Aorta (tissue), 5 donors: ENCODE measurements around the gene FAM53A. TPM values are rescaled to one million over a fixed set of nuclear protein-coding genes. Genes with fewer than 3 reads are reported as not detected.

Source experiments
- ATAC-seq: fragments of 200-7000 bp; cut with Tn5 transposase; one replicate; pipeline ENCODE4 v1.9.1; 2022; ENCODE audit warnings: moderate library complexity; ENCODE audit not compliant: low FRiP score
- DNase-seq, 2 donors: peaks; one replicate each; pipeline ENCODE4 v3.0.0-alpha.2; 2020
- H3K27ac ChIP-seq, 2 donors: one replicate each; pipeline ENCODE4 v1.5.1; 2013; ENCODE audit warnings: low read length in 2 of 2, mild to moderate bottlenecking in 2 of 2, moderate library complexity in 2 of 2, control low read depth in 1 of 2, inconsistent platforms in 1 of 2, low read depth in 1 of 2
- H3K27me3 ChIP-seq, 2 donors: one replicate each; pipeline ENCODE4 v1.6.1; 2013; ENCODE audit warnings: control low read depth in 1 of 2, low read length in 1 of 2, mild to moderate bottlenecking in 1 of 2, moderate library complexity in 1 of 2; ENCODE audit not compliant: insufficient read depth in 2 of 2, control insufficient read depth in 1 of 2
- H3K36me3 ChIP-seq, 2 donors: one replicate each; pipeline ENCODE4 v1.6.1; 2013; ENCODE audit warnings: control low read depth in 1 of 2, low read length in 1 of 2, mild to moderate bottlenecking in 1 of 2; ENCODE audit not compliant: insufficient read depth in 2 of 2, control insufficient read depth in 1 of 2
- H3K4me1 ChIP-seq, 2 donors: one replicate each; pipeline ENCODE4 v1.6.1; 2013; ENCODE audit warnings: low read length in 2 of 2, control low read depth in 1 of 2, mild to moderate bottlenecking in 1 of 2, moderate library complexity in 1 of 2; ENCODE audit not compliant: insufficient read depth in 2 of 2, control insufficient read depth in 1 of 2
- H3K4me3 ChIP-seq, 2 donors: one replicate each; pipeline ENCODE4 v1.5.1; 2013; ENCODE audit warnings: low read length in 2 of 2, control low read depth in 1 of 2, mild to moderate bottlenecking in 1 of 2
- H3K9me3 ChIP-seq: one replicate; pipeline ENCODE4 v1.6.1; 2013; ENCODE audit warnings: mild to moderate bottlenecking, low read length; ENCODE audit not compliant: control insufficient read depth
- WGBS, 2 donors: extraction: QIAGEN DNeasy Blood & Tissue Kit; methylation state at CpG; one replicate each; pipeline ENCODE4 v1.1.7; 2013; 5-methylcytosine and 5-hydroxymethylcytosine counted together
- intact Hi-C, 2 donors: fragments of 100-400 bp; cut with DNase I; formaldehyde crosslinking; loops; one replicate each; pipeline versions ENCODE4 v1.14.2 to v1.15.0; 2022
- polyA plus RNA-seq, 2 donors: library from polyadenylated mRNA; stranded (reverse); fragments of 200-250 nt; gene quantifications; one replicate each; pipeline ENCODE4 v1.2.3, GENCODE V29; 2013
- total RNA-seq, 2 donors: library from RNA; stranded (reverse); fragmentation: NEBNext Ultra II Directional; extraction: Animal tissue kit (Norgen Biotek cat#: 25700); gene quantifications; one replicate each; pipeline ENCODE4 v1.2.1, GENCODE V29; 2021
- donor health status: healthy with polysubstance abuse.
- donor health status: Bipolar disorder and iron deficiency.
- donor health status: DM: no; HTN: no; CAD: no.
- donor health status: DM: no; HTN: no; CAD: no.
- donor health status: DM: yes; HTN: yes; CAD: no.

The FAM53A gene
- total and polyA plus RNA-seq, 4 donors, result 0.77 to 1.9 (median 1.5) TPM; not detected in 1

GRCh38 chr4:1725521-1725920 is 41.4 kb upstream of the FAM53A start:
- Histone ChIP-seq H3K9me3 (no peaks in the 10 kb centered on the region), H3K36me3 (no peaks in the 10 kb centered on the region), H3K27ac (no peak overlapping the region), H3K27me3 (no peaks in the 10 kb centered on the region), H3K4me1 (no peaks in the 10 kb centered on the region), H3K4me3 (no peak overlapping the region)
- intact Hi-C loops, result loop anchor here in 1 of 2 donors (10.0 kb wide), 1 partner anchor 371 kb away; no protein-coding TSS in a partner anchor
- DNase-seq (peak; percentile 40 to 63), ATAC-seq (no peak)
- 86 to 89% methylated on average over 10 of the region's 10 CpGs for WGBS, 2 donors

- Histone ChIP-seq H3K27ac (no peak overlapping the region), H3K4me3 (no peak overlapping the region), H3K36me3 (no peaks in the 10 kb centered on the region), H3K4me1 (no peaks in the 10 kb centered on the region), H3K9me3 (no peaks in the 10 kb centered on the region), H3K27me3 (no peaks in the 10 kb centered on the region)
- DNase-seq (peak in 1 of 2 donors; percentile 20), ATAC-seq (no peak)
- intact Hi-C loops, result loop anchor here (5.0 to 10.0 kb wide), 2 partner anchors 141 to 368 kb away; no protein-coding TSS in a partner anchor
- 78 to 82% methylated on average over 12 of the region's 12 CpGs for WGBS, 2 donors
These were observed 39.2 kb upstream of the FAM53A start for GRCh38 chr4:1723131-1723801.

GRCh38 chr4:1722551-1723118 is 38.5 kb upstream of the FAM53A start:
- ATAC-seq, result no peak
- Histone ChIP-seq H3K4me1 (no peaks in the 10 kb centered on the region), H3K4me3 (no peak overlapping the region), H3K27me3 (no peaks in the 10 kb centered on the region), H3K9me3 (no peaks in the 10 kb centered on the region), H3K27ac (no peak overlapping the region), H3K36me3 (peaks cover 0 to under 1% of the 10 kb centered on the region in 2 donors)
- DNase-seq, result peak in 1 of 2 donors; percentile 72
- intact Hi-C loops, result loop anchor here (5.0 to 10.0 kb wide), 2 partner anchors 140 to 368 kb away; no protein-coding TSS in a partner anchor
- 52 to 61% methylated on average over 18 of the region's 18 CpGs for WGBS, 2 donors

- WGBS, 2 donors, result 4 to 10% methylated on average over 29 to 61 of the region's 61 CpGs
- H3K4me1 ChIP-seq, result no peaks in the 10 kb centered on the region
- no peak overlapping the region for H3K27ac ChIP-seq
- intact Hi-C loops, result loop anchor here (5.0 to 10.0 kb wide), 2 partner anchors 140 to 367 kb away; no protein-coding TSS in a partner anchor
- no peaks in the 10 kb centered on the region for H3K27me3 ChIP-seq
- ATAC-seq (no peak), DNase-seq (peak in 1 of 2 donors; percentile 75)
- H3K4me3 ChIP-seq, result peak overlapping the region in 1 of 2 donors; percentile 34
- no peaks in the 10 kb centered on the region for H3K9me3 ChIP-seq
- H3K36me3 ChIP-seq, result peaks cover 0 to 2% of the 10 kb centered on the region in 2 donors
These were observed 37.8 kb upstream of the FAM53A start for GRCh38 chr4:1721666-1722550.

GRCh38 chr4:1721003-1721665 is 37.0 kb upstream of the FAM53A start, which contains the start of the genes TACC3 and TMEM129:
TACC3 (plus strand) TSS chr4:1721521; CDS start chr4:1723422, 1,901 bp downstream.
TMEM129 (minus strand) TSS chr4:1721323; CDS start chr4:1720837, 486 bp downstream.
- Histone ChIP-seq H3K4me3 (peak within 1 kb of the TSS; percentile 34 to 39), H3K9me3 (no peaks in the 10 kb centered on the region), H3K27ac (peak within 1 kb of the TSS in 1 of 2 donors; percentile 86), H3K4me1 (no peaks in the 10 kb centered on the region), H3K36me3 (peaks cover 0 to 2% of the 10 kb centered on the region in 2 donors), H3K27me3 (no peaks in the 10 kb centered on the region)
- ATAC-seq (peak; percentile 93), DNase-seq (peak; percentile 95)
- WGBS, 2 donors, result 0% methylated on average over 57 to 83 of the region's 83 CpGs
- intact Hi-C loops, result loop anchor here (5.0 to 10.0 kb wide), 2 partner anchors 139 to 366 kb away; no protein-coding TSS in a partner anchor

GRCh38 chr4:1720163-1720983 is 36.3 kb upstream of the FAM53A start:
- 1% methylated on average over 60 to 79 of the region's 79 CpGs for WGBS, 2 donors

GRCh38 chr4:1718095-1718850 is 34.2 kb upstream of the FAM53A start:
- 85 to 86% methylated on average over 31 of the region's 31 CpGs for WGBS, 2 donors
- ATAC-seq (no peak), DNase-seq (peak in 1 of 2 donors; percentile 63)
- Histone ChIP-seq H3K36me3 (peaks cover 0 to 2% of the 10 kb centered on the region in 2 donors), H3K4me1 (no peaks in the 10 kb centered on the region), H3K27me3 (no peaks in the 10 kb centered on the region), H3K27ac (no peak overlapping the region), H3K4me3 (no peak overlapping the region), H3K9me3 (no peaks in the 10 kb centered on the region)
- intact Hi-C loops, result loop anchor here in 1 of 2 donors (10.0 kb wide), 1 partner anchor 673 kb away; no protein-coding TSS in a partner anchor

More at GRCh38 chr4:1720163-1720983, 36.3 kb upstream of the FAM53A start:
- H3K4me1 ChIP-seq, result no peaks in the 10 kb centered on the region
- intact Hi-C loops, result loop anchor here (5.0 to 10.0 kb wide), 2 partner anchors 138 to 366 kb away; no protein-coding TSS in a partner anchor
- peaks cover 0 to 2% of the 10 kb centered on the region in 2 donors for H3K36me3 ChIP-seq
- peak; percentile 77 to 86 for DNase-seq
- no peaks in the 10 kb centered on the region for H3K9me3 ChIP-seq
- H3K27ac ChIP-seq, result peak overlapping the region in 1 of 2 donors; percentile 86
- H3K4me3 ChIP-seq, result peak overlapping the region; percentile 23 to 39
- peak; percentile 24 for ATAC-seq
- H3K27me3 ChIP-seq, result no peaks in the 10 kb centered on the region
